B cell (primary cell): ENCODE data around the gene SPRED2. TPM values are rescaled to one million over a fixed set of nuclear protein-coding genes. Genes with fewer than 3 reads are reported as not detected.
A peak's percentile ranks its signal among the peaks of the same experiment; 100 is the strongest.

Experiments used
- ATAC-seq: fragments of 200-7000 bp; cut with Tn5 transposase; one replicate; pipeline ENCODE4 v1.10.0; 2021; ENCODE audit warnings: low read depth, mild to moderate bottlenecking, moderate number of reproducible peaks, moderate library complexity
- CTCF ChIA-PET: fragments of 350-600 bp; sonication (Branson Sonifier 250); formaldehyde crosslinking; loops from one replicate; lab custom pipeline; 2021; ENCODE audit warnings: antibody characterized with exemption, inconsistent platforms; lab: Charles Lee
- POLR2A ChIA-PET: fragments of 350-600 bp; sonication (Branson Sonifier 250); formaldehyde crosslinking; loops from one replicate; lab custom pipeline; 2021; ENCODE audit warnings: antibody characterized with exemption; lab: Charles Lee
- DNase-seq: peaks from one replicate; pipeline ENCODE4 v3.0.0; 2013
- H2AFZ ChIP-seq: 2 replicates; pipeline ENCODE4 v1.6.1; 2012; ENCODE audit warnings: mild to moderate bottlenecking, low read depth, low read length; ENCODE audit not compliant: insufficient read depth, poor library complexity, severe bottlenecking
- H3K27ac ChIP-seq, 2 donors: 1 replicate in 1 of 2; 2 replicates in 1 of 2; pipeline ENCODE4 v1.5.1; 2012 to 2013; ENCODE audit warnings: low read length in 2 of 2, mild to moderate bottlenecking in 2 of 2, moderate library complexity in 1 of 2
- H3K27me3 ChIP-seq, 4 experiments: fragments of 200-600 bp in 1 of 4; sonication (generic) in 1 of 4; replicated peaks in 1 of 4; 1 replicate in 2 of 4; 2 replicates in 2 of 4; pipeline versions ENCODE4 v1.6.1 to v1.7.0; 2013 to 2016; ENCODE audit warnings: low read length in 3 of 4, mild to moderate bottlenecking in 2 of 4, mixed read lengths in 1 of 4, moderate library complexity in 1 of 4; ENCODE audit not compliant: insufficient read depth in 4 of 4, control insufficient read depth in 3 of 4; ENCODE audit errors: control extremely low read depth in 1 of 4
- H3K36me3 ChIP-seq, 2 experiments: replicated peaks in 1 of 2; 1 replicate in 1 of 2; 2 replicates in 1 of 2; pipeline versions ENCODE4 v1.6.1 to v1.7.1; 2013; ENCODE audit warnings: low read length in 1 of 2; ENCODE audit not compliant: insufficient read depth in 2 of 2, control insufficient read depth in 1 of 2; ENCODE audit errors: control extremely low read depth in 1 of 2, extremely low read depth in 1 of 2
- H3K4me1 ChIP-seq, 2 donors: fragments of 200-600 bp in 1 of 2; sonication (generic) in 1 of 2; 1 replicate in 1 of 2; 2 replicates in 1 of 2; pipeline versions ENCODE4 v1.5.1 to v1.6.1; 2013 to 2017; ENCODE audit warnings: low read length in 2 of 2; ENCODE audit not compliant: control insufficient read depth in 2 of 2, insufficient read depth in 2 of 2
- H3K4me2 ChIP-seq: replicated peaks from 2 replicates; pipeline ENCODE3; 2012; ENCODE audit warnings: mild to moderate bottlenecking, low read depth, low read length; ENCODE audit not compliant: poor library complexity, severe bottlenecking
- H3K4me3 ChIP-seq, 5 experiments: fragments of 200-600 bp in 1 of 5; sonication (generic) in 1 of 5; 1 replicate in 3 of 5; 2 replicates in 2 of 5; pipeline versions ENCODE4 v1.5.1 to v1.7.0; 2011 to 2016; ENCODE audit warnings: low read length in 4 of 5, mild to moderate bottlenecking in 4 of 5, low read depth in 2 of 5, control low read depth in 1 of 5, moderate library complexity in 1 of 5; ENCODE audit not compliant: insufficient read depth in 1 of 5; ENCODE audit errors: control extremely low read depth in 1 of 5, extremely low read depth in 1 of 5
- H3K79me2 ChIP-seq: fragments of 200-600 bp; sonication (generic); one replicate; pipeline ENCODE4 v1.6.0; 2016; ENCODE audit warnings: low read length; ENCODE audit not compliant: control insufficient read depth, insufficient read depth
- H3K9ac ChIP-seq: fragments of 200-600 bp; sonication (generic); 2 replicates; pipeline ENCODE4 v1.6.1; 2017; ENCODE audit warnings: mild to moderate bottlenecking, low read length, moderate library complexity
- H3K9me3 ChIP-seq, 3 donors: one replicate each; pipeline versions ENCODE4 v1.6.1 to v1.7.1; 2013; ENCODE audit warnings: low read length in 2 of 3; ENCODE audit not compliant: control insufficient read depth in 2 of 3, insufficient read depth in 1 of 3; ENCODE audit errors: control extremely low read depth in 1 of 3
- H4K20me1 ChIP-seq: 2 replicates; pipeline ENCODE4 v1.6.0; 2012; ENCODE audit warnings: mild to moderate bottlenecking, low read length; ENCODE audit not compliant: insufficient read depth, control insufficient read depth, poor library complexity, severe bottlenecking
- H3K27ac Mint-ChIP-seq: one replicate; pipeline ENCODE4 v1.8.0; 2021; ENCODE audit warnings: mixed read lengths
- H3K27me3 Mint-ChIP-seq: one replicate; pipeline ENCODE4 v1.8.0; 2021; ENCODE audit warnings: mixed read lengths
- H3K4me1 Mint-ChIP-seq: one replicate; pipeline ENCODE4 v1.8.0; 2021; ENCODE audit warnings: mixed read lengths
- H3K4me3 Mint-ChIP-seq: one replicate; pipeline ENCODE4 v1.8.0; 2021; ENCODE audit warnings: mixed read lengths
- H3K9me3 Mint-ChIP-seq: one replicate; pipeline ENCODE4 v1.8.0; 2022; ENCODE audit warnings: mixed read lengths; ENCODE audit not compliant: insufficient read depth
- CTCF ChIP-seq: fragments of 200-600 bp; IDR thresholded peaks from one replicate; pipeline ENCODE4 v1.8.0; 2022; ENCODE audit warnings: antibody characterized with exemption, mild to moderate bottlenecking
- EZH2 ChIP-seq: IDR thresholded peaks from 2 replicates; pipeline ENCODE4 v1.6.1; 2012; ENCODE audit warnings: borderline replicate concordance, low read depth, mild to moderate bottlenecking, moderate library complexity, low read length; ENCODE audit not compliant: insufficient read depth, poor library complexity, severe bottlenecking
- WGBS: methylation state at CpG from one replicate; pipeline ENCODE4 v1.1.5; 2013; ENCODE audit warnings: missing lambda C conversion rate; ENCODE audit not compliant: insufficient coverage; 5-methylcytosine and 5-hydroxymethylcytosine counted together
- intact Hi-C: fragments of 100-400 bp; cut with micrococcal nuclease; formaldehyde crosslinking; loops from one replicate; pipeline ENCODE4 v1.10.0; 2022
- polyA plus RNA-seq: library from polyadenylated mRNA; depleted of rRNA; stranded (reverse); fragments of >200 nt; gene quantifications from 2 replicates; pipeline ENCODE4 v1.2.3, GENCODE V29; 2012
- total RNA-seq, 2 donors: library from RNA; stranded (reverse); fragments of 120-200 nt in 1 of 2; gene quantifications; 1 replicate in 1 of 2; 2 replicates in 1 of 2; pipeline versions ENCODE4 v1.2.3 to v1.2.4, GENCODE V29; 2013 to 2022

Gene SPRED2
- total and polyA plus RNA-seq, 2 donors (not counting 1 experiment from before 2014, with no cell fraction given) = 0.40 to 1.3 TPM

- Mint-ChIP-seq H3K9me3 (no peaks in the 10 kb centered on the region), H3K27me3 (no peaks in the 10 kb centered on the region), H3K4me1 (peaks cover 56% of the 10 kb centered on the region), H3K4me3 (peak overlapping the region; percentile 30), H3K27ac (no peak overlapping the region)
- ChIA-PET POLR2A (no interaction called here), CTCF (no interaction called here)
- ATAC-seq (peak; percentile 43), DNase-seq (peak; percentile 46)
- Histone ChIP-seq H3K27me3 (no peaks in the 10 kb centered on the region), H3K27ac (peak overlapping the region in 1 of 2 donors; percentile 4), H3K9me3 (no peaks in the 10 kb centered on the region), H3K79me2 (no peaks in the 10 kb centered on the region), H3K36me3 (no peaks in the 10 kb centered on the region), H4K20me1 (no peaks in the 10 kb centered on the region), H3K9ac (no peak overlapping the region), H3K4me3 (no peak overlapping the region), H3K4me1 (peaks cover 45 to 49% of the 10 kb centered on the region in 2 donors), H3K4me2 (peak overlapping the region; percentile 34), H2AFZ (peak overlapping the region; percentile 49)
- TF ChIP-seq EZH2 (no peak), CTCF (no peak)
- intact Hi-C loops = loop anchor here (1.0 kb wide), 1 partner anchor 44 kb away; no protein-coding TSS in a partner anchor
- WGBS = 41% methylated on average over 10 of the region's 16 CpGs
These were observed 44.3 kb downstream of the SPRED2 start for GRCh38 chr2:65388051-65388531.

GRCh38 chr2:65386989-65387388 is 45.4 kb downstream of the SPRED2 start:
- Mint-ChIP-seq H3K4me1 (peaks cover 60% of the 10 kb centered on the region), H3K27ac (no peak overlapping the region), H3K27me3 (no peaks in the 10 kb centered on the region), H3K9me3 (no peaks in the 10 kb centered on the region), H3K4me3 (no peak overlapping the region)
- Histone ChIP-seq H3K36me3 (no peaks in the 10 kb centered on the region), H3K27me3 (no peaks in the 10 kb centered on the region), H3K27ac (no peak overlapping the region), H2AFZ (no peak overlapping the region), H3K4me1 (peaks cover 56 to 60% of the 10 kb centered on the region in 2 donors), H3K79me2 (no peaks in the 10 kb centered on the region), H3K4me3 (no peak overlapping the region), H3K9me3 (no peaks in the 10 kb centered on the region), H3K9ac (no peak overlapping the region), H3K4me2 (no peak overlapping the region), H4K20me1 (no peaks in the 10 kb centered on the region)
- TF ChIP-seq CTCF (no peak), EZH2 (no peak)
- no peak for ATAC-seq
- no peak for DNase-seq
- WGBS = 94% methylated on average over 3 of the region's 4 CpGs
- intact Hi-C loops = no loop called here
- POLR2A ChIA-PET = no interaction called here
- CTCF ChIA-PET = no interaction called here
